ENCODE data around the gene RCOR1. TPM values are rescaled to one million over a fixed set of nuclear protein-coding genes. Genes with fewer than 3 reads are reported as not detected.

RCOR1 gene
- total RNA-seq, 4 donors from 2014 or later: 12.6 to 20.9 (median 15.7) TPM

DNA sequence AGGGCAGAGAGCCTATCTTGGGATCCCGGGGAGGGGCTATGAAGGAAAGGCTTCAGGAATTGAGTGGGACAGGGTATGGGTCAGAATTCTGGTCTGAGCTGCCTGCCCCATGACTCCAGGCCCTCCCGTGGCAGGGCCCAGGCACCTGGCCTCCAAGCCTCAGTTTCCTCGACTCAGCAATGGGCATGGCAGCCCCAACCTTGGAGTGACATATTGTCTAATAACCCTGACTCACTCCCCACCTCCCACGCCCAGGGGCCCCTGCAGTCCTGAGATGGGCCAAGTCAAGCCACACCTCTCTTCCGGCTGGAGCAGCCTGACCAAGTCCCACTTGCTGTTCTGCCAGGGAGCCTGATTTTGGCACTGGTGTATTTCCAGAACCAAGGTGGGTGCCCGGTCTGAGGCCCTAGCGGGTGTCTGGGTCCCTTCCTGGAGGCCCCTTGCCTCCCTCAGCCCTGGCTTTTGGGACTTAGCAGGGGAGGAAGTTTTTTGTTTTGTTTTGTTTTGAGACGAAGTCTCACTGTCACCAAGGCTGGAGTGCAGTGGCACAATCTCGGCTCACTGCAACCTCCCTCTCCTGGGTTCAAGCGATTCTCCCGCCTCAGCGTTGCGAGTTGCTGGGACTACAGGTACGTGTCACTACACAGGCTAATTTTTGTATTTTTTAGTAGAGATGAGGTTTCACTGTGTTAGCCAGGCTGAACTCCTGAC lies 40.3 kb upstream of the RCOR1 start:
- DNase-seq (ENCODE audit: low spot score) (no peak), ATAC-seq (ENCODE audit: low FRiP score) (no peak)
- TF ChIP-seq, protein P1, sequence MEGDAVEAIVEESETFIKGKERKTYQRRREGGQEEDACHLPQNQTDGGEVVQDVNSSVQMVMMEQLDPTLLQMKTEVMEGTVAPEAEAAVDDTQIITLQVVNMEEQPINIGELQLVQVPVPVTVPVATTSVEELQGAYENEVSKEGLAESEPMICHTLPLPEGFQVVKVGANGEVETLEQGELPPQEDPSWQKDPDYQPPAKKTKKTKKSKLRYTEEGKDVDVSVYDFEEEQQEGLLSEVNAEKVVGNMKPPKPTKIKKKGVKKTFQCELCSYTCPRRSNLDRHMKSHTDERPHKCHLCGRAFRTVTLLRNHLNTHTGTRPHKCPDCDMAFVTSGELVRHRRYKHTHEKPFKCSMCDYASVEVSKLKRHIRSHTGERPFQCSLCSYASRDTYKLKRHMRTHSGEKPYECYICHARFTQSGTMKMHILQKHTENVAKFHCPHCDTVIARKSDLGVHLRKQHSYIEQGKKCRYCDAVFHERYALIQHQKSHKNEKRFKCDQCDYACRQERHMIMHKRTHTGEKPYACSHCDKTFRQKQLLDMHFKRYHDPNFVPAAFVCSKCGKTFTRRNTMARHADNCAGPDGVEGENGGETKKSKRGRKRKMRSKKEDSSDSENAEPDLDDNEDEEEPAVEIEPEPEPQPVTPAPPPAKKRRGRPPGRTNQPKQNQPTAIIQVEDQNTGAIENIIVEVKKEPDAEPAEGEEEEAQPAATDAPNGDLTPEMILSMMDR (IDR thresholded peaks at IDR 0.05): no peak

DNA sequence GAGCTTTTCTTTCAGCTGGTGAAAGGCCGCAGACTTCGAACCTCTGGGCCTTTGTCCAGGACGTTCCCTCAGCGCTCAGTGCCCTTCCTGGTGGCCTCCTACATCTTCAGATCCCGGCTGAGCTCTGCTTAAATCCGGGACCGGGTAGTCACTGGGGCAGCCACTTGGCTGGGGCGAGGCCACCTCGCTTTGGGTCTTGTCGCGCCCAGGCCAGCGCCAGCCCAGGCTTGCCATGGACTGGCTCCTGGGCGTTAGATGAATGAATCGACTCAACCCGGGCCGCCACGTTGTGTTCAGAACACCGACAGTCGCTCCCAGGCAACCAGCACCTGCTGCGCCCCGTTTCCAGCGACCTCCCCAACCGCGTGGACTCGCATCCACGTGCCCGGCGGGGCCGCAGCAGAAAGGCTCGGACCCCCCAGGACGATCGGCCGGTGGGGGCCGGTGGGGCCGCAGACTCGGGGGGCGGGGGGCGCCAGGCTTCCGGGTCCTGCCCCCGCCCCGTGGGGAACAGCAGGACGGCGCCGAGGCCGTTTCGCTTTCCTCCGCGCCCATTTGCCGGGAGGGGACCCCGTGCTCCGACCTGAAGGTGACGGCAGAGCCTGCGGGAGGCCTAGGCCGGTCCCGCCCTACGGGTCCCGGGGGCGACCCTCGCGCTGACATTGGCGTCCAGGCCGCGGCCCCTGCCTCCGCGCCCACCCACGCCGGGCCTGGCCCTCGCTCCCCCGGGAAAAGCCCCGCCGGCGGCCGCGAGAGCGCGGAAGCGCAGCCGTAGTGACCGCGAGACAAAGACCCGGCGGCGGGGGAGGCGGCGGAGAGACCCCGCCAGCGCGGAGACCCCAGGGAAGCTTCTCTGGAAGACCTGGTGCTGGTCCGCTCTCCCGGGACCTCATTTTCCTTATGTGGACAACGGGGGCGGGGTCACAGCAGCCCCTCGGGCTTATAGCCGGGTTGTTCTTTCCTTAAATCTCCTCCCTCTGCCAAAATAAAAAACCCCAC lies 37.3 kb upstream of the RCOR1 start:
- ATAC-seq (ENCODE audit: low FRiP score) (peak; percentile 83), DNase-seq (ENCODE audit: low spot score) (no peak)
- TF ChIP-seq, protein P1 (IDR thresholded peaks at IDR 0.05): no peak

DNA sequence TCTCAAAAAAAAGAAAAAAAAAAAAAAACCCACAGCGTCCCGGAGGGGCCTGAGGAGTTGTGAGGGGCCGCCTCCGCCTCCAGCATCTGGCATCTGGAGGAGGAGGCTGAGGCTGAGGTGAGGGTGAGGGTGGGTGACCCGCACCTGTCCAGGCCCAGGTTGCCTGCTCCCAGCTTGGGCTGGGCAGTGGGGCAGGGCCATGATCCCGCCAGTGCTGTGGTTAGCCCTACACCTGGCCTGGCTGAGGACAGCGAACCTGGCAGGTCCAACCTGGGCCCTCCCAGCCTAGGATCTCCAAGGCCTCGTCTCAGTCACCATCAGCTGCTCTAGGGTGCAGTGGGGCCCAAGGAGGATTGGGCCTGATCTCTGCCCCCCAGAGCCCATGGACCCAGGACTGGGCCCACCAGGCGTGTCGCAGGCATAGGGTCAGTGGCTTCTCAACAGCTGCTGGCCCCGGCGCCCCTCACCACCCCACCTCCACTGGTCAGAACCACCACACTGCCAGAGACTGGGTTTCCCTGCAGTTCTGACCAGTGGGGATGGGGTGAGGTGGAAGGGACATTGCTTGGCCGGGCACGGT lies 36.3 kb upstream of the RCOR1 start:
- DNase-seq (ENCODE audit: low spot score): no peak
- ATAC-seq (ENCODE audit: low FRiP score): no peak
- TF ChIP-seq, protein P1 (IDR thresholded peaks at IDR 0.05): no peak

DNA sequence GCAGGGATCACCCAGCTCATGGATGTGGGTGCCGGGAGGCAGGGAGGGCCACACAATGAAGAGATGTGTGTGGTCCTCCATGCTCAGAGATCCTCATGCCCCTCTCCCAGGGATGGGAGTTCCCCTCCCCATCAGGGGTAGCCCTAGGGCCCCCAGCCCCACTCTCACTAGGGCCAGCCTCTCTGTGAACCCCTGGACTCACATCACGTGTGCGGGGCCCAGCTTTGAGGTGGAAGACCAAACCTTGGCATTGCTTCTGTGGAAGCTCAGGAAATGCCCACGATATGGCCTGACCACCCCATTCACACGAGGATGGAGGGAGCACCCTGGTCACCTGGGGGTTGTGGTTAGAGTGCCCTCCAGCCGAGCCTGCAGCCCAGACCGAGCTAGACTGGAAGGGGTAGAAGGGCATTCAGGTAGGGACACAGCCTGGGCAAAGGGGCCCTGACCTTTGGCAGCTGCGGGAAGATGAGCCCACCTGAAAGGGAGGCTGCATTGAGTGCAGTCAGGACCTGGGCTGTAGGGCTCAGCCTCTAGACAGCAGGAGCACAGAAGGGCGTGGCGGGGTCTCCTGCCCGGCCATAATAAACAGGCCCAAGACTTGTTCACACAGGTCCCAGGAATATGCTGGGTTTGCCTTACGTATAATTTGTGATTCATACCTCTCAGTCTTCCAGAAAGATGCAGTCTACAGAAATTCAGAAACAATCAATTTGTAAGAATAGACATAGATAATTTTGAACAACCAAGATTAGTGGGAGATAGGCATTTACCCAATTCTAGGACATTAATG lies 34.8 kb upstream of the RCOR1 start:
- TF ChIP-seq, protein P1 (IDR thresholded peaks at IDR 0.05): no peak
- DNase-seq (ENCODE audit: low spot score) (no peak), ATAC-seq (ENCODE audit: low FRiP score) (no peak)

DNA sequence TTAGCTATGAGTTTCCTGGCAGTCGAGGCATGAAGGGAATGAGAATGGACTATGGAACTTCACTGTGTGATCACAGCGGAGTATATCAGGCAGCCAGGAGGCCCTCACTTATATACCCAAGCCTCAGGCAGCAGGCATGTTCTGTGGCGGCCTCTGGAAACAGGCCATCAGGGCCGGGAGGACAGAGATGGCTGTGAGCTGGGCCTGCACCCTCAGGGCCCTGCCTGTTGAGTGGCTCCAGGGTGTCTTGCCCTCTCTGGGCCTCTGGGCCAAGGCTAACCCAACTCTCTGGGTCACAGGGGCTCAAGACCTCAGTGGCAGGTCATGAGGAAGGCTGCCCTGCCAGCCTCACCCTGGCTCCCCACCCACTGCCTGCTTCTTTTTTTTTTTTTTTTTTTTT lies 33.9 kb upstream of the RCOR1 start:
- TF ChIP-seq, protein P1 (IDR thresholded peaks at IDR 0.05): no peak
- ATAC-seq (ENCODE audit: low FRiP score) (no peak), DNase-seq (ENCODE audit: low spot score) (no peak)

DNA sequence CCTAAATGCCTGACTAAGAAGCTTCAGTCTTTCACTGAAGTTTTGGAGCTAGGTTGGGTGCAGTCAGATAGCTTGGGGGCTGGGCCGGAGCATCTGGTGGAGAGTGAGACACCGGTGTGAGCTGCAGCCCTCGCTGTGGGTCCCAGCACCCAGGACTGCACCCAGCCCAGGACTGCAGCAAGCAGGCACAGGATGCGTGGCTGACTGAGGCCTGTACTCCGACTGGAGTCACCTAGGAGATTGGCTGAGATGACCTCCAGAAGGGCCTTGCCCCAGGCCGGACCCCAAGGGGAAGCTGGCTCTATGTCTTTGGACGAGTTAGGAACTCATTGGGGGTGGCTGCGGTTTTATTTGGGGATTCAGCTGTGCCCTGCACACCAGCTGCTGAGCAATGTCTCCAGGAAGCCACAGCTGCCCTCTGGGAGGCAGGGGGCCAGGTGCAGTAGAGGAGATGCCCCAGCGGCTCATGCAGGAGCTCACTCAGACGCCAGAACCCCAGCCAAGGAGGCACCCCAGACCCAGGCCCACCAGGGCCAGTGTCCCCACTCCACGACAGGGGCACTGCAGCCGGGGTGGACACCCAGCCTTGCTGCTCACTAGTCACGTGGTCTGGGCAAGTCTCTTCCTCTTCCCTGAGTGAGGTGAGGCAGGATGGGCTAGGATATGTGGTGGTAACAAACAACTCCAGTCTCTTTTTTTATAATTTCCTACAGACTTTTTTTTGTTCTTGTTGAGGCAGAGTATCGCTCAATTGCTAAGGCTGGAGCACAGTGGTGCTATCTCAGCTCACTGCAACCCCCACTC lies 31.8 kb upstream of the RCOR1 start:
- no peak for DNase-seq (ENCODE audit: low spot score)
- ATAC-seq (ENCODE audit: low FRiP score): no peak
- TF ChIP-seq, protein P1 (IDR thresholded peaks at IDR 0.05): no peak
